Inflammatory macrophage treated with lipopolysaccharide for 4 hours (primary cell): ENCODE measurements around the gene MMD2.

ENCODE experiments used
- DNase-seq: peaks from one replicate; pipeline ENCODE4 v3.0.0-alpha.2; 2020

Gene MMD2

DNA sequence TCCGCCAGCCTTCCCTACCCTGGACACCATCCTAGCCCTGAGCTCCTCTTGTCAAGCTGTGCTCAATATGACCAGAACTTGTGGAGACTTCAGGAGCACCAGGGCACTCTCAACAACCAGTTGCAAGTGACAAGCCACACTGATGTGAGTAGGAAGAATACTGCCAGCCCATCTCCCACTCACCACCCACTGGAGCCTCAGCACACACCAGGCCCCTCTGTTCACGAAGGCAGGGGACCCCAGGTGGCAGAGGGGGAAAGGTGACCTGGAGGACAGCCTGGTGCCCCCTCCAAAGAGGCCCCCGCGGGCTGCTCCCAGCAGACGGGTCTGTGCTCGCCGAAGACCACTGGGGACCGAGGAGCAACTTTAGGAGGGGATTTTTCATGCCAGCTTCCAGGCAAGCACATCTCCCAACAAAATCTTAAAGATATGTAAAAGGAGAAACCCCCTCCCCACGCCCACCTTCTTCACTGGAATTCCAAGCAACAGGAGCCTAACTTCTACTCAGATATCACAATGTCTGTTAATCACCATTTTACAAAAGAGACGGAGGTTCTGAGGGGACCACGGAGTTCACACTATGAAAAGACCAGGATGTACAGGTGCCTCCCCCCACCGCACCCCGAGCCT, 1.0 kb downstream of the MMD2 start:
- no peak for DNase-seq

GRCh38 chr7:4951903-4952636, 6.9 kb downstream of the MMD2 start:
- no peak for DNase-seq

GRCh38 chr7:4951304-4951703, 7.7 kb downstream of the MMD2 start:
- DNase-seq = no peak

DNA sequence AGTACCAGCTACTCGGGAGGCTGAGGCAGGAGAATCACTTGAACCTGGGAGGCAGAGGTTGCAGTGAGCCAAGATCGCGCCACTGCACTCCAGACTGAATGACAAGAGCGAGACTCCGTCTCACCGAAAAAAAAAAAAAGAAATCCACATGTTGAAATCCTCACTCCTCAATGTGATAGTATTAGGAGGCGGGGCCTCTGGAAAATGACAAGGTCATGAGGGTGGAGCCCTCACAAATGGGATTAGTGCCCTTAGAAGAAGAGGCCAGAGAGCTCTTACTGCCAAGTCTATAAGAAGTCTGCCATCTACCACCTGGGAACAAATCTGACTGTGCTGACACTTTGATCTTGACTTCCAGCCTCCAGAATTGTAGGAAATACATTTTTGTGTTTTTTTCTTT, 10.6 kb downstream of the MMD2 start:
- DNase-seq = no peak

GRCh38 chr7:4945949-4946348, 13.0 kb downstream of the MMD2 start:
- no peak for DNase-seq

DNA sequence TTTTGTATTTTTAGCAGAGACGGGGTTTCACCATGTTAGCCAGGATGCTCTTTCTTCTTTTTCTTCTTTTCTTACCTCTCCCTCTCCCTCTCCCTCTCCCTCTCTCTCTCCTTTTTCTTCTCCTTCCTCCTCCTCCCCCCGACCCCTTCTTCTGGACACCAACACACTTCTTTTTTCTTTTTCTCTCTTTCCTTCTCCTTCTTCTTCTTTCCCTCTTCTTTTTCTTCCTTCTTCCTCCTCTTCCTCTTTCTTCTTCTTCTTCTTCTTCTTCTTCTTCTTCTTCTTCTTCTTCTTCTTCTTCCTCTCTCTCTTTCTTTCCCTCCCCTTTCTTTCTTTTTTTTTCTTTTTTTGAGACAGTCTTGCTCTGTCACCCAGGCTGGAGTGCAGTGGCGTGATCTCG, 14.0 kb downstream of the MMD2 start:
- no peak for DNase-seq

- no peak for DNase-seq
Observed at GRCh38 chr7:4943297-4943696, 15.7 kb downstream of the MMD2 start.

- DNase-seq = no peak
Observed at GRCh38 chr7:4939971-4940728, 18.8 kb downstream of the MMD2 start.

- DNase-seq = no peak
Observed at GRCh38 chr7:4937411-4937810, 21.6 kb downstream of the MMD2 start.

DNA sequence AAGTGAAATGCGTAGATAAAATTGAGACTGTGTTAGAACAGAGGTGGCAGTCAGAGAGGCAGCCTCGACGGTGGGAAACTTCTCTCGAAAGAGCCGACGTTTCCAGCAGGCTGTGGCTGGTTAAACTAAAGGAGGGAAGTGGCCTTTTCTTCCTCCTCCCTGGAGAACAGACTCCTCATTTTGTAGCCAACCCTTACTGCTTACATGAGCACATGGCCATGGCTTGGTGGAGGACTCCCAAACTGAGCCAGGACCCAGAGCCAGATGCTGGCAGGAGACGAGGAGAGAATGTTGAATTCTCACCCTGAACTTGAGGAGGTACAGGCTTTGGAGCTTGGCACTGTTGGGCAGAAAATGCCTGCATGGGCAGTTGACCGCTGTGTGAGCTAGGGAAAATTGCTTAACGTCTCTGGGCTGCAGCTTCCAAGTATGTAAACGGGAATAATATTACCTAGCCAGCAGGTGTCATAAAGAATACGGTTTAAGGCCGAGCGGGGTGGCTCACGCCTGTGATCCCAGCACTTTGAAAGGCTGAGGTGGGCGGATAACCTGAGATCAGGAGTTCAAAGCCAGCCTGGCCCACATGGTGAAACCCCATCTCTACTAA, 24.5 kb downstream of the MMD2 start:
- DNase-seq = no peak

GRCh38 chr7:4931943-4932342, 27.0 kb downstream of the MMD2 start:
- DNase-seq = no peak

GRCh38 chr7:4929005-4929404, 30.0 kb downstream of the MMD2 start:
- DNase-seq = no peak

GRCh38 chr7:4928445-4928844, 30.5 kb downstream of the MMD2 start:
- no peak for DNase-seq

DNA sequence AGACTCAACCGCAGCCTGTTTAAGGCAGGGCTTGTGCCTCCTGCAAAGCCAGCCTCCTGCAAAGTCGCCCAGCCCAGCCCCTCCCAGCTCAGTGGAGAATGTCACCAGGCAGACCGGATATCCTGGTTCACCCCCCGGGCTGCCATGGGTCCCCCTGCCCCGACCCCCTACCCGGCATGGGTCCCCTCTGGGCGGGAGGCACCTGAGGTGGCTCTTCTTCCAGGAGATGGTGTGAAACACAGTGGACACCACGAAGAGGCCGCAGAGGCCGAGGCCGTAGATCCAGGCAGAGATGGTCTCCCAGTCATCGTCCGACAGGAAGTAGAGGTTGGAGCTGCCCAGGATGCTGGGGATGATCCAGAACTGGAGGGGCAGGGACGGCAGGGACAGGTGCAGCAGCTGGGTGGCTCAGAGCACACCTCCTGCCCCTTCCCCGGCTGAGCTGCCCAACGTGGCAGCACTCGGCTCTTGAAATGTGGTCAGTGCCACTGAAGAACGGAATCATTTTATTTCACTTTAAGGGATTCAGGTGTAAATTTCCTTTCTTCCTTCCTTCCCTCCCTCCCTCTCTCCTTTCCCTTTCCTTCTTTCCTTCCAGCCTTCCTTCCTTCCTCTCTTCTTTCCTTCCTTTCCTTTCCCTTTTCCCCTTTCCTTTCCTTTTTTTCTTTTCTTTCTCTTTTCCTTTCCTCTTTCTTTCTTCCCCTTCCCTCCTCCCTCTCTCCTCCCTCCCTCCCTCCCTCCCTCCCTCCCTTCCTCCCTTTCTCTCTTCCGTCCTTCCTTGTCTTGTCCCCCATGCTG, 38.8 kb downstream of the MMD2 start:
- no peak for DNase-seq

DNA sequence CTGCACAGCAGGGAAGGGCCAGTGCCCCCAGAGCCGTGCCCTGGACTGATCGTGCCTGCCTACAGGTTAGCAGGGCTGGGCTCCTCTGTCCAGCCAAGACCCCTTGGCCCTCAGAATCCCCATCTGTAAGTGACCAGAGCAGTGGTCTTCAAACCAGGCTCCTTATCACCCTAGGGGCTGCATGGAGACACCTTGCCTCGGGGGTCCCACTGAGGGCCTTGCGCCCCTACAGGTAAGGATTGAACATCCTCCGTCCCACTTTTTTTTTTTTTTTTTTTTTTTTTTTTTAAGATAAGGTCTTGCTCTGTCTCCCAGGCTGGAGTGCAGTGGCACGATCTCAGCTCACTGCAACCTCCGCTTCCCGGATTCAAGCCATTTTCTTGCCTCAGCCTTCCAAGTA, 42.9 kb downstream of the MMD2 start:
- DNase-seq = no peak

- DNase-seq = no peak
Observed at GRCh38 chr7:4911111-4911828, 47.7 kb downstream of the MMD2 start.

GRCh38 chr7:4906682-4907081, 52.3 kb downstream of the MMD2 start:
- no peak for DNase-seq

DNA sequence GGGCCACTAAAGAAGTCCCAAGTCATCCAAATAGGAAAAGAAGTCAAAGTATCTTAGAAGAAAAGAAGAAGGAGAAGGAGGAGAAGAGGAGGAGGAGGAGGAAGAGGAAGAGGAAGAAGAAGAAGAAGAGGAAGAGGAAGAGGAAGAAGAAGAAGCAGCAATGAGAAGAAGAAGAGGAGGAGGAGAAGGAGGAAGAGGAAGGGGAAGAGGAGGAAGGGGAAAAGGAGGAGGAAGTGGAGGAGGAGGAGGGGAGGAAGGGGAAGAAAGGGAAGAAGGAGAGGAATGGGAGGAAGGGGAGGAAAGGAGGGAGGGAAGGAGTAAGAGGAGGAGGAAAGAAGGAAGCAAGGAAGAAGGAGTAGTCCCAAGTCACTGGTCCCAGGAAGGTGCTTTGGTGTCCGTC, 53.8 kb downstream of the MMD2 start:
- no peak for DNase-seq

GRCh38 chr7:4904346-4904745, 54.6 kb downstream of the MMD2 start:
- no peak for DNase-seq

- no peak for DNase-seq
Observed at GRCh38 chr7:4895766-4896165, 63.2 kb downstream of the MMD2 start.

GRCh38 chr7:4894482-4894881, 64.5 kb downstream of the MMD2 start:
- no peak for DNase-seq

GRCh38 chr7:4893929-4894475, 65.0 kb downstream of the MMD2 start:
- DNase-seq = no peak
